NCI-H460 (cell line): ENCODE measurements around the gene TEX47. TPM values are rescaled to one million over a fixed set of nuclear protein-coding genes. Genes with fewer than 3 reads are reported as not detected.

Experiments used
- DNase-seq: peaks from one replicate; pipeline ENCODE4 v3.0.0-alpha.2; 2016; ENCODE audit warnings: low read depth; ENCODE audit errors: extremely low read depth
- small RNA-seq, 2 experiments: library from RNA; depleted of rRNA; stranded (forward); fragments of <200 nt; gene quantifications; one replicate each; pipeline ENCODE3, GENCODE V24; 2014
- total RNA-seq: library from RNA; depleted of rRNA; stranded (reverse); fragments of >200 nt; shearing (Covaris generic); gene quantifications from 2 replicates; pipeline ENCODE4 v1.2.3, GENCODE V29; 2014; rRNA removed

TEX47 gene
- total RNA-seq, 1 experiment from 2014 or later: not detected

DNA sequence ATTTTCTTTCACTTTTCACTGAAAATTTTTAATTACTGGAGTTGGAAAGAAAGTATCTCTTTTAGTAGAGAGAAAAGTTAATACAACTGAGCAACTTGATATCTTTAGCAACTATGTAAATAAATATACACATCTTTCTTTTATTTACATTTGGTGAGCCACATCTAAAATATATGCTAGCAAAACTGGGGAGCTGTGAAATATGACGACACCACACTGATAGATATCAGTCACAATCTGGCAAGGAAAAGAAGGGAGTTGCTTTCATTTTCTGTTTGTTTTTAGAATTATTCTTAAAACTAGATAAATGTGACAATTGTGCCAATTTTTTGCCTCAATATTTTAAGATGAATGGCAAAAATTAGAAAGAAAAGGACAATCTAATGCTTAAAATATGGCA, 38.7 kb downstream of the TEX47 start:
- DNase-seq: no peak

DNA sequence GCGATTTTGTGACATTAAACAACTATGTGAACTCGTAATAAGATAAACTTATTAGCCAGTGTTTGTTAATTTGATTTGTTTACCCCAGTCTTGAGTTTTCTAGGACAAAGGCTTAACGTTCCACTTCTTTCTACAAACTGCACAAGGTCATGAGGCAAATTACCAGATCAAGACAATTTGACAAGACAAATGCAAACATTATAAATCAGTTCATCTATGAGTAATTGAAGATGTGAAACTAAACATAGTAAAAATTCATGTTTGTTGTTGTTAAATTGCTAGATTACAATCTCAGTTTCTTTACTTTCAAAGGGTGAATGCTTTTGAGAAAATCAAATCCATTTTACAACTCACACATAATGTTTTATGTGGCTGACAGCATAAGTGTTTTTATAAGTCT, 49.4 kb downstream of the TEX47 start:
- no peak for DNase-seq

Small RNA genes lying within 50 kb of the gene (small RNA-seq; reads per million reads assigned to genes)
- 0 reads per million in 2 experiments for gene AC002127.1

Other genes with a start within 250 kb of the TEX47 start
- not detected in 2 replicates for gene ZNF804B, start 36.0 kb downstream of the TEX47 start, total RNA-seq